ENCODE results near the gene HERPUD2. TPM values are rescaled to one million over a fixed set of nuclear protein-coding genes. Genes with fewer than 3 reads are reported as not detected.

The HERPUD2 gene
- total and polyA plus RNA-seq, 2 of the 8 experiments (the other 6 are each of a cell fraction or from before 2014, with no cell fraction given) = 18.3 to 27.3 TPM

DNA sequence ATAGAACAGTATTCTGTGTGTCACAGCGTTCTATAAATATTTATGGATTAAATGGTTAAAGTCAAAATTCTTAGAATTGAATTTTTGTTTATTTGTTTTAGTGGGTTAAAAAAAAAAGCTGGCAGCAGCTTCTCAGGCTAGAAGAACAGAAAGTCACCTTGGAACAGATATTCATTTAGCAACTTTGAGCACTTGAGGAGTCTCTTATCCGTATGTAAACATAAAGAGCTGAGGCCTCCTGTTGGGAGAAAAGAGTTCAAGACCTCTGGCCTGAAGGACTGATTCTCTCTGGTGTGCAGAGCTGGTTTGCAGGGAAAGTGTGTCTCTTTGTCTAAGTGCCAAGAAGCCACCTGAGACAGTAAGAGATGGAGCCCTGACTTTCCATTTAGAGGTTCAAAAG, 109.9 kb downstream of the HERPUD2 start (continued):
- TF ChIP-seq, protein P1, sequence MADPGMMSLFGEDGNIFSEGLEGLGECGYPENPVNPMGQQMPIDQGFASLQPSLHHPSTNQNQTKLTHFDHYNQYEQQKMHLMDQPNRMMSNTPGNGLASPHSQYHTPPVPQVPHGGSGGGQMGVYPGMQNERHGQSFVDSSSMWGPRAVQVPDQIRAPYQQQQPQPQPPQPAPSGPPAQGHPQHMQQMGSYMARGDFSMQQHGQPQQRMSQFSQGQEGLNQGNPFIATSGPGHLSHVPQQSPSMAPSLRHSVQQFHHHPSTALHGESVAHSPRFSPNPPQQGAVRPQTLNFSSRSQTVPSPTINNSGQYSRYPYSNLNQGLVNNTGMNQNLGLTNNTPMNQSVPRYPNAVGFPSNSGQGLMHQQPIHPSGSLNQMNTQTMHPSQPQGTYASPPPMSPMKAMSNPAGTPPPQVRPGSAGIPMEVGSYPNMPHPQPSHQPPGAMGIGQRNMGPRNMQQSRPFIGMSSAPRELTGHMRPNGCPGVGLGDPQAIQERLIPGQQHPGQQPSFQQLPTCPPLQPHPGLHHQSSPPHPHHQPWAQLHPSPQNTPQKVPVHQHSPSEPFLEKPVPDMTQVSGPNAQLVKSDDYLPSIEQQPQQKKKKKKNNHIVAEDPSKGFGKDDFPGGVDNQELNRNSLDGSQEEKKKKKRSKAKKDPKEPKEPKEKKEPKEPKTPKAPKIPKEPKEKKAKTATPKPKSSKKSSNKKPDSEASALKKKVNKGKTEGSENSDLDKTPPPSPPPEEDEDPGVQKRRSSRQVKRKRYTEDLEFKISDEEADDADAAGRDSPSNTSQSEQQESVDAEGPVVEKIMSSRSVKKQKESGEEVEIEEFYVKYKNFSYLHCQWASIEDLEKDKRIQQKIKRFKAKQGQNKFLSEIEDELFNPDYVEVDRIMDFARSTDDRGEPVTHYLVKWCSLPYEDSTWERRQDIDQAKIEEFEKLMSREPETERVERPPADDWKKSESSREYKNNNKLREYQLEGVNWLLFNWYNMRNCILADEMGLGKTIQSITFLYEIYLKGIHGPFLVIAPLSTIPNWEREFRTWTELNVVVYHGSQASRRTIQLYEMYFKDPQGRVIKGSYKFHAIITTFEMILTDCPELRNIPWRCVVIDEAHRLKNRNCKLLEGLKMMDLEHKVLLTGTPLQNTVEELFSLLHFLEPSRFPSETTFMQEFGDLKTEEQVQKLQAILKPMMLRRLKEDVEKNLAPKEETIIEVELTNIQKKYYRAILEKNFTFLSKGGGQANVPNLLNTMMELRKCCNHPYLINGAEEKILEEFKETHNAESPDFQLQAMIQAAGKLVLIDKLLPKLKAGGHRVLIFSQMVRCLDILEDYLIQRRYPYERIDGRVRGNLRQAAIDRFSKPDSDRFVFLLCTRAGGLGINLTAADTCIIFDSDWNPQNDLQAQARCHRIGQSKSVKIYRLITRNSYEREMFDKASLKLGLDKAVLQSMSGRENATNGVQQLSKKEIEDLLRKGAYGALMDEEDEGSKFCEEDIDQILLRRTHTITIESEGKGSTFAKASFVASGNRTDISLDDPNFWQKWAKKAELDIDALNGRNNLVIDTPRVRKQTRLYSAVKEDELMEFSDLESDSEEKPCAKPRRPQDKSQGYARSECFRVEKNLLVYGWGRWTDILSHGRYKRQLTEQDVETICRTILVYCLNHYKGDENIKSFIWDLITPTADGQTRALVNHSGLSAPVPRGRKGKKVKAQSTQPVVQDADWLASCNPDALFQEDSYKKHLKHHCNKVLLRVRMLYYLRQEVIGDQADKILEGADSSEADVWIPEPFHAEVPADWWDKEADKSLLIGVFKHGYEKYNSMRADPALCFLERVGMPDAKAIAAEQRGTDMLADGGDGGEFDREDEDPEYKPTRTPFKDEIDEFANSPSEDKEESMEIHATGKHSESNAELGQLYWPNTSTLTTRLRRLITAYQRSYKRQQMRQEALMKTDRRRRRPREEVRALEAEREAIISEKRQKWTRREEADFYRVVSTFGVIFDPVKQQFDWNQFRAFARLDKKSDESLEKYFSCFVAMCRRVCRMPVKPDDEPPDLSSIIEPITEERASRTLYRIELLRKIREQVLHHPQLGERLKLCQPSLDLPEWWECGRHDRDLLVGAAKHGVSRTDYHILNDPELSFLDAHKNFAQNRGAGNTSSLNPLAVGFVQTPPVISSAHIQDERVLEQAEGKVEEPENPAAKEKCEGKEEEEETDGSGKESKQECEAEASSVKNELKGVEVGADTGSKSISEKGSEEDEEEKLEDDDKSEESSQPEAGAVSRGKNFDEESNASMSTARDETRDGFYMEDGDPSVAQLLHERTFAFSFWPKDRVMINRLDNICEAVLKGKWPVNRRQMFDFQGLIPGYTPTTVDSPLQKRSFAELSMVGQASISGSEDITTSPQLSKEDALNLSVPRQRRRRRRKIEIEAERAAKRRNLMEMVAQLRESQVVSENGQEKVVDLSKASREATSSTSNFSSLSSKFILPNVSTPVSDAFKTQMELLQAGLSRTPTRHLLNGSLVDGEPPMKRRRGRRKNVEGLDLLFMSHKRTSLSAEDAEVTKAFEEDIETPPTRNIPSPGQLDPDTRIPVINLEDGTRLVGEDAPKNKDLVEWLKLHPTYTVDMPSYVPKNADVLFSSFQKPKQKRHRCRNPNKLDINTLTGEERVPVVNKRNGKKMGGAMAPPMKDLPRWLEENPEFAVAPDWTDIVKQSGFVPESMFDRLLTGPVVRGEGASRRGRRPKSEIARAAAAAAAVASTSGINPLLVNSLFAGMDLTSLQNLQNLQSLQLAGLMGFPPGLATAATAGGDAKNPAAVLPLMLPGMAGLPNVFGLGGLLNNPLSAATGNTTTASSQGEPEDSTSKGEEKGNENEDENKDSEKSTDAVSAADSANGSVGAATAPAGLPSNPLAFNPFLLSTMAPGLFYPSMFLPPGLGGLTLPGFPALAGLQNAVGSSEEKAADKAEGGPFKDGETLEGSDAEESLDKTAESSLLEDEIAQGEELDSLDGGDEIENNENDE (IDR thresholded peaks at IDR 0.05; ENCODE audit: insufficient replicate concordance, low read length) = no peak
- TF ChIP-seq, protein P2, sequence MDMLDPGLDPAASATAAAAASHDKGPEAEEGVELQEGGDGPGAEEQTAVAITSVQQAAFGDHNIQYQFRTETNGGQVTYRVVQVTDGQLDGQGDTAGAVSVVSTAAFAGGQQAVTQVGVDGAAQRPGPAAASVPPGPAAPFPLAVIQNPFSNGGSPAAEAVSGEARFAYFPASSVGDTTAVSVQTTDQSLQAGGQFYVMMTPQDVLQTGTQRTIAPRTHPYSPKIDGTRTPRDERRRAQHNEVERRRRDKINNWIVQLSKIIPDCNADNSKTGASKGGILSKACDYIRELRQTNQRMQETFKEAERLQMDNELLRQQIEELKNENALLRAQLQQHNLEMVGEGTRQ (IDR thresholded peaks at IDR 0.05; ENCODE audit: low read length) = no peak
- TF ChIP-seq SRF (IDR thresholded peaks at IDR 0.05; ENCODE audit: low read depth, low read length) = no peak
- TF ChIP-seq EZH2 (IDR thresholded peaks at IDR 0.05; ENCODE audit: low read depth, low read length, severe bottlenecking) = no peak
- no peak for TF ChIP-seq KDM5A (IDR thresholded peaks at IDR 0.05; ENCODE audit: low read length)
- TF ChIP-seq POLR2A (IDR thresholded peaks at IDR 0.05; ENCODE audit: control extremely low read depth in 1 of 2, low read depth in 2 of 2, low read length in 2 of 2) = no peak
- no peak for TF ChIP-seq EGR1 (IDR thresholded peaks at IDR 0.05; ENCODE audit: borderline replicate concordance, low read depth, low read length)
- no peak for TF ChIP-seq NRF1 (IDR thresholded peaks at IDR 0.05; ENCODE audit: low read depth, low read length)
- TF ChIP-seq KDM1A (IDR thresholded peaks at IDR 0.05; ENCODE audit: borderline replicate concordance, low read length) = no peak
- TF ChIP-seq SIN3A (conservative IDR thresholded peaks at IDR 0.05 in 1 of 2, IDR thresholded peaks at IDR 0.05 in 1 of 2; ENCODE audit: low read depth in 1 of 2, low read length in 2 of 2) = no peak
- no peak for TF ChIP-seq YY1 (IDR thresholded peaks at IDR 0.05; ENCODE audit: low read depth, low read length)

All from H1 (cell line).